HL-60 (cell line): ENCODE results near the gene ATP2B1.

Experiments used
- POLR2AphosphoS5 ChIP-seq: IDR thresholded peaks from 2 replicates; pipeline ENCODE4 v1.6.1; 2012; ENCODE audit warnings: low read depth
- TF ChIP-seq, protein P1 (sequence below): IDR thresholded peaks from one replicate; pipeline ENCODE4 v1.5.1; 2011; ENCODE audit warnings: low read length, control low read depth, inconsistent platforms; ENCODE audit not compliant: insufficient read depth

DNA sequence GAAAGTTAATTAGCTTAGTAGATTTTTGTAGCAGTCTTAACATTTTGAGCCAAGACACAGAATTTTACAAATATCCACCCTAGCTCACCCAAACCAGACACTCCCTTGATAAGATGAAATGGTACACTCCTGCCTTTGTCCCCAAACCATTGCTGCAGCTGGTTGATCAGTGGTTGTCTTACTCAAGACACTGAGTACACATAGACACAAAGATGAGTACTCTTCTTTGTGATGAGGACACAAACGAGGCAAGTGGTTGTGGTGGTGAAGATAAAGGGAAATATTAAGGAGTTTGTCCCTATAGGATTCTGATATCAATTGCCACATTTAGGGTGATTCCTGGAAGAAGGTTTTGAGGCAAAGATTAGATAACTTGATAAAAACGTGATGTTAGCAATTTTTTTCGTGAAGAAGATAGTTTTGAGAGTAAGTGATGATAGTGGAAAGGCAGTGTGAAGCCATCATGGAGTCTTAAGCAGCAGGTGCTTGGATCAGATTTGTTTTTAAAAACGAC is 21.4 kb upstream of the ATP2B1 start:
- TF ChIP-seq, protein P1, sequence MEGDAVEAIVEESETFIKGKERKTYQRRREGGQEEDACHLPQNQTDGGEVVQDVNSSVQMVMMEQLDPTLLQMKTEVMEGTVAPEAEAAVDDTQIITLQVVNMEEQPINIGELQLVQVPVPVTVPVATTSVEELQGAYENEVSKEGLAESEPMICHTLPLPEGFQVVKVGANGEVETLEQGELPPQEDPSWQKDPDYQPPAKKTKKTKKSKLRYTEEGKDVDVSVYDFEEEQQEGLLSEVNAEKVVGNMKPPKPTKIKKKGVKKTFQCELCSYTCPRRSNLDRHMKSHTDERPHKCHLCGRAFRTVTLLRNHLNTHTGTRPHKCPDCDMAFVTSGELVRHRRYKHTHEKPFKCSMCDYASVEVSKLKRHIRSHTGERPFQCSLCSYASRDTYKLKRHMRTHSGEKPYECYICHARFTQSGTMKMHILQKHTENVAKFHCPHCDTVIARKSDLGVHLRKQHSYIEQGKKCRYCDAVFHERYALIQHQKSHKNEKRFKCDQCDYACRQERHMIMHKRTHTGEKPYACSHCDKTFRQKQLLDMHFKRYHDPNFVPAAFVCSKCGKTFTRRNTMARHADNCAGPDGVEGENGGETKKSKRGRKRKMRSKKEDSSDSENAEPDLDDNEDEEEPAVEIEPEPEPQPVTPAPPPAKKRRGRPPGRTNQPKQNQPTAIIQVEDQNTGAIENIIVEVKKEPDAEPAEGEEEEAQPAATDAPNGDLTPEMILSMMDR, result no peak
- TF ChIP-seq POLR2AphosphoS5, result no peak
